ENCODE data around the gene SUCO.

The SUCO gene

DNA sequence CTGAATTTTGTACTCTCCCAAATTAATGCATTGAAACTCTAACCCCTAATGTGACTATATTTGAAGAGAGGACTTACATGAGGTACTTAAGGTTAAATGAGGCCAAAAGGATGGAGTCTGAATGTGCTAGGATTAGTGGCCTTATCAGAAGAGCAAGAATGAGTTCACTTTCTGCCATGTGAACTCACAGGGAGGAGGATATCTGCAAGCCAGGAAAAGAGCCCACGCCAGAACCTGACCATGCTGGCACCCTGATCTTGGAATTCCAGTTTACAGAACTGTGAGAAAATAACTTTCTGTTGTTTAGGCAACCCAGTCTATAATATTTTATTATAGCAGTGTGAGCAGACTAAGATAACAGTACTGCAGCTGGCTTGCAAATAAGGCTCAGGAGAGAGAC lies 113.7 kb downstream of the SUCO start:
- no peak for DNase-seq (ENCODE audit: low read depth in 2 of 2)

DNA sequence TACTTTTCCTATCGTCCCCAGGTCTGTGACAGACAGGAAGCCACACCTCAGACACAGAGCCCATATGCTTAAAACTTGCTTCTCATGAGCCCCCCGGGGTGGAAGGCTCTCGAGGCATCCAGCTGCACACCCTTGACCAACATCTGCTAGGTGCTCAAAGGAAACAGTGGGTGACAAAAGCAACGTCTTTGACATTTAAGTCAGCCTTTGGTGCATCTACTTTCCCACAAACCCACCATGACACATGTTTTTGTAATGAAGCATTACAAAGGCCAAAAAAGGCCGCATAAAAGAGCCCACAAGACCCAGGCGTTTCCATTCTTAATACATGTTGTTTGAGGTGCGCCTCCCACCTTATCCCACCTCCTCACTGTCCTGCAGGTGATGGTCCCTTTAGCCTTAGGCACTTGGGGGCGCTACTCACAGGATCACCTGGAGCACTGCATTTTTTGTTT lies 114.2 kb downstream of the SUCO start:
- no peak for DNase-seq (ENCODE audit: low read depth in 2 of 2)

DNA sequence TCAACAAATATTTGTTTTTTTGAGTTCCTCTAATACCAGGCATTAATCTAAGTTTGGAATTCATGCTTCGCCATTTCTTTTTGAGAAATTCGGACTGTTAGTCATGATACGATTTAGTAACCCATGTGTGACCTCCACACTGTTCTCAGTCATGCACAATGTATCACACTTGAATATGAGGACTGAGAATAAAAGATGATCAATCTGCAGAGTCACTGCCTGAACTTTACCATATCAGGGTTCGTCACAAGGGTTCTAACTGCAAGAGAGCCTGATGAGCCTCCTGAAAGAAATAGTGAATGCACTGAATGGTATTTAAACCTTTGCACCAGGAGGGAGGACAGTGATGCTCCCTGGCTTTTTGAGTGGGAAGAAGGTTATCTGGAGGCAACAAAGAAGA lies 115.0 kb downstream of the SUCO start:
- no peak for DNase-seq (ENCODE audit: low read depth in 2 of 2)

DNA sequence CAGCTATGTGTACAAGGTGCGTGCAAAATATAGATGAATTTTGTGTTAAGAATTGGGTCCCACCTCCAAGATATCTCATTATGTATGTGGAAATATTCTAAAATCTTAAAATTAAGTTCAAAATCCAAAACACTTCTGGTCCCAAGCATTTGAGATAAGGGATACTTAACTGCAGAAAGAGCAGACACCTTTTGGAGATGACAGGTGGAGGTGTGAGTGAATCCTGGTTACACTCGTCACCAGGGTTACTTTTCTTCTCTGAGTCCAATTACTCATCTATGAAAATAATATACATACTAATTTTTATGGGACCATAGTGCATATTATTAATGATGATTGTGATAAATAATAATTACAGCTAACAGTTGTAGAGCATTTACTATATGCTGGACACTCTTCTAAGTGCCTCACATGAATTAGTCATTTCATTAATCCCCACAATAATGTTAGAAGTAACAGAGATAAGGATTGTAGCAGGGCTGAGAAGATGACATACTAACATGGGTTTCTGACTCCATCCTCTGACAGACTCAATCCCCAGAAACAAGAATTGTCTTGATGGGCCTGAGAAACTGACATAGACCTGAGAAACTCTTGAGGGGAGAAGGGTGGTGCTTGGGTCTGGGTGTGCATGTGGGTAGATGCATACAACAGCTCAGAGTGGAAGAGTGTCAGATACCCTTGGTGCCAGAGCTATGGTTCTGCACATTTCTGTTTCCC lies 117.7 kb downstream of the SUCO start:
- DNase-seq (ENCODE audit: low read depth in 2 of 2) = no peak

DNA sequence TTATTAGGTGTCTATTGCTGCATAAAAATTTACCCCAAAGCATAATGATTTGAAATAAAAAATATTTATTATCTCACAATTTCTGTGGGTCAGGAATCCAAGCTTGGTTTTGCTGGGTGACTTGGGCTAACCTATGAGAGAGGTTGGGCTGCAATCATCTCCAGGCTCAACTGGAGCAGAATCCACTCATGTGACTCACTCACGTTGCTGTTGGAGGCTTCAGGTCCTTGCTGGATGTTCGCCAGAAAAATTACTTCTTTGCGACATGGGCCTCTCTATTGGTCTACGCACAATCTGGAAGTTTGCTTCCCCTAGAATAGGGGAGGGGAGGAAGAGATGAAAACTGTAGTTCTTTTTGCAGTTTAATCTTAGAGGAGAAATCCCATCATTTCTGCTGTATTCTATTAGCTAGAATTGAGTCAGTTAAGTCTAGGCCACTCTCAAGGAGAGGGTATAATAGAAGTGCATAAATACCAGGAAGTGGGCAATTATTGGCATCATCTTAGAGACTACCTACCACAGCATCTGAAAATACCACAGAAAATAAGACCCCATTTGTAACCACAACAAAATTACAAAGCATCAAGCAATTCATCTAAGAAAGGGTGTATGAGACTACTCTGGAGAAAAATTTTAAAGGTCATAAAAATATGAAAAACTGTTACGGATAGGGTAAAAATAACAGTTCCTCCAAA lies 120.2 kb downstream of the SUCO start:
- DNase-seq (ENCODE audit: low read depth in 2 of 2) = no peak

DNA sequence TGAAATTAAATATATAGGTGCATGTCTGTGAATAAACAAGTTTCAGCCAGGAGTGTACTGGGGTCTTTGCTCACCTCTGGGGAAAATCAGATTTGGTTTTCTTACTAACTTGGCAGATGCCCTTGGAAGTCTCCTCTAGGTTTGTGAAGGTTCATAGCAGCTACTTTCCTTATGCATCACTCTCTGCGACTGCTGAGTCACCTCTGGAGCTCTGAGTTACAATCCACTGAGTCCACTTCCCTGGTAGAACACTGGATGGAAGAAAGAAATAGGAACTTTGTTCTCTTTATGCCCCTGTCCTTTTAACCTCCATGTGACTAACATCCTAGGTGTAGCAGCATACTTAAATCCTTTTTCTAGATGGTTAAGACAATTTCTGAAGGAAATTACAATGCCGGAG lies 121.6 kb downstream of the SUCO start:
- no peak for DNase-seq (ENCODE audit: low read depth in 2 of 2)

DNA sequence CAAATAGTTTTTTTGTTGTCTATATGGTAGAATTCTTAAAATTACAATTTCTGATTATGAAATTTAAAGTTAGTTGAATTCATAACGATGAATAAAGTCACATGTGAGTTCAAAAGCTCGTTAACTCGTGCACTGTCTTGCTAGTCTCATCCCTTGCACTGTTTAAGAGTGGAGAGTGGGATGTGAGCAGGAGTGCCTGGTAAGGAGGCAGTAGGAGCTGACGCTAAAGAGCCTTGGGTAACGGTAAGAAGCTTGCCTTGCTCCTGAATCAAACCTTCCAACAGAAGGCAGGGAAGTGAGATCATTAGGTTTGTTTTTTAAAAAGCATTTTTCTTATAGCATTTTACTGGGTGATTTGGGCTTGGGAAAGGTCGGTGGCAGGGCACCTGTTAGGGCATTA lies 123.6 kb downstream of the SUCO start:
- no peak for DNase-seq (ENCODE audit: low read depth in 2 of 2)

DNA sequence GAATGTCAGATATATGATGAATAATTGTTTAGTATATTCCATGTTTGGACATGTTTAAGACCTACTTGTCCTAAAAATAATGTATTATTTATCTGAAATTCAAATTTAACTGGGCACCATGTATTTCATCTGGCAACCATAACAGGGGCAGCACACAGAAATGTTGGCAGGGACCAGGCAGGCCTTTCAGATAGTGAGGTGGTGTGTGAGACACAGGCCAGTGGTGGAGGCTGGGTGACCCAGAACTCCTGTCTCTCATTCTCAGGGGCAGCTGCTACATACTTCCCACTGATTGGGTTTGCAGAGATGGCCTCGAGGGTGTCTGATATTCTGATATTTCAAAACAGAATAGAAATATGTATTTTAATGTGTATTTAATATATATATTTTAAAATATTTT lies 124.6 kb downstream of the SUCO start:
- DNase-seq (ENCODE audit: low read depth in 2 of 2) = no peak

DNA sequence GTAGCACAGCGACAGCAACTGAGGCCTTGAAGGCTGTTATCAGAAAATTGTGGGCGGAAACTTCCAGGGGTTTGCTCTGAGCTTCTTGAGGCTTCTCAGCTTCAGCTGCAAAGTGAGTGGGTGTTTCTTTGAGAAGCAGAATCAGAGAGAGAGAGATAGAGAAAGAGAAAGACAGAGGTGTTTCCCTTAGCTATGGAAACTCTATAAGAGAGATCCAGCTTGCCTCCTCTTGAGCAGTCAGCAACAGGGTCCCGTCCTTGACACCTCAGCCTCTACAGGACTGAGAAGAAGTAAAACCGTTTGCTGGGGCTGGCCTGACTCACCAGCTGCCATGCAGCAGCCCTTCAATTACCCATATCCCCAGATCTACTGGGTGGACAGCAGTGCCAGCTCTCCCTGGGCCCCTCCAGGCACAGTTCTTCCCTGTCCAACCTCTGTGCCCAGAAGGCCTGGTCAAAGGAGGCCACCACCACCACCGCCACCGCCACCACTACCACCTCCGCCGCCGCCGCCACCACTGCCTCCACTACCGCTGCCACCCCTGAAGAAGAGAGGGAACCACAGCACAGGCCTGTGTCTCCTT lies 126.0 kb downstream of the SUCO start, which contains the start of gene FASLG:
TSS of gene FASLG (plus strand) at position 233 of the 583 bp plus-strand sequence. CDS start at position 332, 99 bp downstream.
- peak in 1 of 2 donors; percentile 29 for DNase-seq (ENCODE audit: low read depth in 2 of 2)

DNA sequence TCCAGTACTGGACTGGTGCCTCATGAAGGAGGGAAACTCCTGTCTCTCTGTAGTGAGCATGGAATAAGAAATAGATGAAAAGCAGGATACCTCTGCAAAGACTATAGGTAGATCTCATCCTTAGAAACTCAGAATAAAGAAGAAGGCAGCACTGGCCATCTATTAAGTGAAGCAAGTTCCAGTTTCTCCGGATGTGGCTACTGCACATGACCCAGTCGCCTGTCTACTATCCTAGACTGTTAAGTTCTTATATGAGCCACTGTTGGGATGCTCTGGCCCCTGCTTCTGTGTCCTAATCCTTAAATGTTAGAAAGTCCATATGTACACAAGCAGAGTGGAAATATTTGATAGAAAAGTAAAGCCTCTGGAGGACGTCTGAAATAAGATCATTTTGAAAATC lies 128.2 kb downstream of the SUCO start:
- DNase-seq (ENCODE audit: low read depth in 2 of 2) = no peak

Measured in stimulated activated CD4-positive, alpha-beta T cell treated with anti-CD3 and anti-CD28 coated beads, Interleukin-1b, Interleukin-23, amount 100 ng/mL, for 1 hour (primary cell).